Astrocyte (in vitro differentiated cells and primary cell): ENCODE data around the gene SYNE1. TPM values are rescaled to one million over a fixed set of nuclear protein-coding genes. Genes with fewer than 3 reads are reported as not detected.

Experiments
- DNase-seq: peaks from one replicate; pipeline ENCODE4 v3.0.0-alpha.2; 2010; ENCODE audit warnings: low read depth
- FAIRE-seq: peaks from 2 replicates; lab custom pipeline; 2011; peaks lifted over from hg19 to GRCh38; lab: Jason Lieb, UNC
- H2AFZ ChIP-seq: 2 replicates; pipeline ENCODE4 v1.6.0; 2012; ENCODE audit warnings: low read depth, low read length, inconsistent platforms
- H3K27ac ChIP-seq: 2 replicates; pipeline ENCODE4 v1.5.1; 2011; ENCODE audit warnings: low read depth, low read length, inconsistent platforms
- H3K27me3 ChIP-seq: 2 replicates; pipeline ENCODE4 v1.6.0; 2011; ENCODE audit warnings: low read length, inconsistent platforms; ENCODE audit not compliant: insufficient read depth
- H3K36me3 ChIP-seq: 2 replicates; pipeline ENCODE4 v1.5.1; 2011; ENCODE audit warnings: low read length, inconsistent platforms; ENCODE audit not compliant: insufficient read depth
- H3K4me1 ChIP-seq: 2 replicates; pipeline ENCODE4 v1.5.1; 2011; ENCODE audit warnings: low read length, inconsistent platforms; ENCODE audit not compliant: insufficient read depth
- H3K4me2 ChIP-seq: 2 replicates; pipeline ENCODE4 v1.6.0; 2012; ENCODE audit warnings: low read length, inconsistent platforms
- H3K4me3 ChIP-seq: 2 replicates; pipeline ENCODE4 v1.5.1; 2011; ENCODE audit warnings: low read depth, mild to moderate bottlenecking, low read length, inconsistent platforms; ENCODE audit not compliant: insufficient read depth
- H3K79me2 ChIP-seq: 2 replicates; pipeline ENCODE4 v1.6.0; 2012; ENCODE audit warnings: mild to moderate bottlenecking, low read length, inconsistent platforms; ENCODE audit not compliant: insufficient read depth
- H3K9ac ChIP-seq: 2 replicates; pipeline ENCODE4 v1.6.0; 2012; ENCODE audit warnings: mild to moderate bottlenecking, low read length, inconsistent platforms
- H3K9me3 ChIP-seq: 2 replicates; pipeline ENCODE4 v1.5.1; 2012; ENCODE audit warnings: low read depth, mild to moderate bottlenecking, low read length, inconsistent platforms; ENCODE audit not compliant: insufficient read depth
- H4K20me1 ChIP-seq: 2 replicates; pipeline ENCODE4 v1.6.0; 2012; ENCODE audit warnings: low read length, inconsistent platforms; ENCODE audit not compliant: insufficient read depth
- H3K27ac Mint-ChIP-seq: one replicate; pipeline ENCODE4 v1.8.0; 2021; ENCODE audit warnings: mild to moderate bottlenecking, mixed read lengths; ENCODE audit not compliant: unreplicated experiment
- H3K27me3 Mint-ChIP-seq: one replicate; pipeline ENCODE4 v1.8.0; 2021; ENCODE audit warnings: low read depth, mixed read lengths; ENCODE audit not compliant: unreplicated experiment
- H3K36me3 Mint-ChIP-seq: one replicate; pipeline ENCODE4 v1.8.0; 2021; ENCODE audit warnings: low read depth, mixed read lengths; ENCODE audit not compliant: unreplicated experiment
- H3K4me1 Mint-ChIP-seq: one replicate; pipeline ENCODE4 v1.8.0; 2021; ENCODE audit warnings: low read depth, mixed read lengths; ENCODE audit not compliant: unreplicated experiment
- H3K4me3 Mint-ChIP-seq: one replicate; pipeline ENCODE4 v1.8.0; 2021; ENCODE audit warnings: mild to moderate bottlenecking, moderate library complexity, mixed read lengths; ENCODE audit not compliant: unreplicated experiment
- H3K9me3 Mint-ChIP-seq: one replicate; pipeline ENCODE4 v1.8.0; 2021; ENCODE audit warnings: mild to moderate bottlenecking, mixed read lengths; ENCODE audit not compliant: unreplicated experiment
- EZH2 ChIP-seq: IDR thresholded peaks from 2 replicates; pipeline ENCODE4 v1.6.1; 2012; ENCODE audit warnings: mild to moderate bottlenecking, low read length, inconsistent platforms; ENCODE audit not compliant: insufficient read depth
- total RNA-seq: library from RNA; stranded (reverse); gene quantifications from 2 replicates; pipeline ENCODE4 v1.2.1, GENCODE V29; 2021
- TF ChIP-seq, protein P1 (sequence below): IDR thresholded peaks from 2 replicates; pipeline ENCODE4 v1.5.1; 2011; ENCODE audit warnings: low read depth, mild to moderate bottlenecking, inconsistent platforms, low read length, moderate library complexity; ENCODE audit not compliant: insufficient read depth

SYNE1 gene
- total RNA-seq, 1 donor from 2014 or later: 66.5 TPM

- Mint-ChIP-seq H3K4me3 (no peak overlapping the region), H3K27ac (no peak overlapping the region), H3K36me3 (no peaks in the 10 kb centered on the region), H3K4me1 (peaks cover 44% of the 10 kb centered on the region), H3K9me3 (peaks cover 6% of the 10 kb centered on the region), H3K27me3 (no peaks in the 10 kb centered on the region)
- Histone ChIP-seq H3K27me3 (no peaks in the 10 kb centered on the region), H3K4me1 (peaks cover 47% of the 10 kb centered on the region), H3K9ac (no peak overlapping the region), H3K4me2 (peak overlapping the region; percentile 21), H2AFZ (no peak overlapping the region), H3K36me3 (no peaks in the 10 kb centered on the region), H3K9me3 (no peaks in the 10 kb centered on the region), H3K4me3 (no peak overlapping the region), H3K27ac (peak overlapping the region; percentile 32), H3K79me2 (no peaks in the 10 kb centered on the region), H4K20me1 (no peaks in the 10 kb centered on the region)
- TF ChIP-seq, protein P1, sequence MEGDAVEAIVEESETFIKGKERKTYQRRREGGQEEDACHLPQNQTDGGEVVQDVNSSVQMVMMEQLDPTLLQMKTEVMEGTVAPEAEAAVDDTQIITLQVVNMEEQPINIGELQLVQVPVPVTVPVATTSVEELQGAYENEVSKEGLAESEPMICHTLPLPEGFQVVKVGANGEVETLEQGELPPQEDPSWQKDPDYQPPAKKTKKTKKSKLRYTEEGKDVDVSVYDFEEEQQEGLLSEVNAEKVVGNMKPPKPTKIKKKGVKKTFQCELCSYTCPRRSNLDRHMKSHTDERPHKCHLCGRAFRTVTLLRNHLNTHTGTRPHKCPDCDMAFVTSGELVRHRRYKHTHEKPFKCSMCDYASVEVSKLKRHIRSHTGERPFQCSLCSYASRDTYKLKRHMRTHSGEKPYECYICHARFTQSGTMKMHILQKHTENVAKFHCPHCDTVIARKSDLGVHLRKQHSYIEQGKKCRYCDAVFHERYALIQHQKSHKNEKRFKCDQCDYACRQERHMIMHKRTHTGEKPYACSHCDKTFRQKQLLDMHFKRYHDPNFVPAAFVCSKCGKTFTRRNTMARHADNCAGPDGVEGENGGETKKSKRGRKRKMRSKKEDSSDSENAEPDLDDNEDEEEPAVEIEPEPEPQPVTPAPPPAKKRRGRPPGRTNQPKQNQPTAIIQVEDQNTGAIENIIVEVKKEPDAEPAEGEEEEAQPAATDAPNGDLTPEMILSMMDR: no peak
- TF ChIP-seq EZH2: no peak
- peak; percentile 88 for FAIRE-seq
- peak; percentile 78 for DNase-seq
Measured at GRCh38 chr6:152089992-152090391, 547.2 kb downstream of the SYNE1 start.

GRCh38 chr6:152087701-152088100 is 549.5 kb downstream of the SYNE1 start:
- H3K27ac Mint-ChIP-seq: no peak overlapping the region
- Histone ChIP-seq H3K4me2 (peak overlapping the region; percentile 38), H3K79me2 (no peaks in the 10 kb centered on the region), H3K4me3 (no peak overlapping the region), H2AFZ (no peak overlapping the region), H3K27me3 (no peaks in the 10 kb centered on the region), H3K9ac (no peak overlapping the region), H3K27ac (no peak overlapping the region), H3K4me1 (peaks cover 44% of the 10 kb centered on the region), H3K36me3 (no peaks in the 10 kb centered on the region), H4K20me1 (no peaks in the 10 kb centered on the region), H3K9me3 (no peaks in the 10 kb centered on the region)
- no peak for DNase-seq
- H3K4me3 Mint-ChIP-seq: no peak overlapping the region
- H3K4me1 Mint-ChIP-seq: peaks cover 31% of the 10 kb centered on the region
- H3K27me3 Mint-ChIP-seq: no peaks in the 10 kb centered on the region
- peaks cover 6% of the 10 kb centered on the region for H3K9me3 Mint-ChIP-seq
- TF ChIP-seq, protein P1: no peak
- TF ChIP-seq EZH2: no peak
- FAIRE-seq: no peak
- no peaks in the 10 kb centered on the region for H3K36me3 Mint-ChIP-seq

DNA sequence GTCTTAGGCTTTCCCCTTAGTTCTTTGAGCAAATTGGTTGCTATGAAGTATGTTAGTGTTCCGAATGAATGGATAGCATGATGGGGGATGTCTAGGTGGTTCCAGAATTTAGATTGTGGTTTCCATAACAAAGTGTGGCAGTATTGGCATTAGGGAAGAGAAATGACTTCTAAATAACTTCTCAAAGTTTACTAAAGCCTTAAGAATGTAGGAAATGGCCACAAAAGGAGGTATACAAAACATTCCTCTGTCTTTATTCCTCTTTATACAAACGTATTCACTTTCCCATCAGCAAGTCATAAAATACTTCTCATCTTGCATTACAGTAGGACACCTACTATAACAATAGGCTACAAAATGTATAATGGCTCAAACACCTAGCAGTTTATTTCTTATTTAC is 550.1 kb downstream of the SYNE1 start:
- Mint-ChIP-seq H3K9me3 (peaks cover 3% of the 10 kb centered on the region), H3K27ac (peak overlapping the region; percentile 20), H3K36me3 (no peaks in the 10 kb centered on the region), H3K4me3 (no peak overlapping the region), H3K4me1 (peaks cover 27% of the 10 kb centered on the region), H3K27me3 (no peaks in the 10 kb centered on the region)
- Histone ChIP-seq H3K36me3 (no peaks in the 10 kb centered on the region), H3K9me3 (no peaks in the 10 kb centered on the region), H3K4me3 (no peak overlapping the region), H3K27ac (peak overlapping the region; percentile 14), H3K27me3 (no peaks in the 10 kb centered on the region), H3K4me1 (peaks cover 38% of the 10 kb centered on the region), H3K4me2 (peak overlapping the region; percentile 38), H2AFZ (no peak overlapping the region), H3K79me2 (no peaks in the 10 kb centered on the region), H3K9ac (no peak overlapping the region), H4K20me1 (no peaks in the 10 kb centered on the region)
- TF ChIP-seq, protein P1: no peak
- TF ChIP-seq EZH2: no peak
- DNase-seq (peak; percentile 76), FAIRE-seq (no peak)
